Panc1 (cell line): ENCODE results near the gene S1PR1. TPM values are rescaled to one million over a fixed set of nuclear protein-coding genes. Genes with fewer than 3 reads are reported as not detected.

Experiments
- ATAC-seq: fragments of 200-7000 bp; cut with Tn5 transposase; 2 replicates; pipeline ENCODE4 v1.9.1; 2020; ENCODE audit warnings: mild to moderate bottlenecking, moderate library complexity
- BruUV-seq: library from RNA; stranded (reverse); fragments of 400-500 nt; replicated peaks from 2 replicates; lab custom pipeline; 2021; lab: Mats Ljungman, UMichigan
- CTCF ChIA-PET: fragments of 300-600 bp; sonication (Branson Sonifier 250); formaldehyde crosslinking; loops from one replicate; lab custom pipeline; 2022; ENCODE audit warnings: antibody characterized with exemption; lab: Charles Lee
- POLR2A ChIA-PET: fragments of 300-600 bp; sonication (Branson Sonifier 250); formaldehyde crosslinking; loops from one replicate; lab custom pipeline; 2022; ENCODE audit warnings: antibody characterized with exemption; lab: Charles Lee
- DNase-seq: peaks from one replicate; pipeline ENCODE4 v3.0.0-alpha.2; 2010; ENCODE audit warnings: low read depth, low spot score
- H3K27ac ChIP-seq: 2 replicates; pipeline ENCODE4 v1.5.1; 2011; ENCODE audit warnings: mild to moderate bottlenecking, low read length, inconsistent platforms
- H3K27me3 ChIP-seq: fragments of 200-500 bp; sonication (Bioruptor generic); 2 replicates; pipeline ENCODE4 v1.6.0; 2014; ENCODE audit warnings: low read length, inconsistent platforms; ENCODE audit not compliant: control insufficient read depth, insufficient read depth
- H3K36me3 ChIP-seq: fragments of 200-500 bp; sonication (Bioruptor generic); 2 replicates; pipeline ENCODE4 v1.5.1; 2014; ENCODE audit warnings: inconsistent platforms, mild to moderate bottlenecking, low read length, moderate library complexity; ENCODE audit not compliant: control insufficient read depth, insufficient read depth
- H3K4me1 ChIP-seq: 2 replicates; pipeline ENCODE4 v1.5.1; 2011; ENCODE audit warnings: inconsistent platforms, mild to moderate bottlenecking, low read length, moderate library complexity; ENCODE audit not compliant: control insufficient read depth, insufficient read depth
- H3K4me3 ChIP-seq, 2 experiments: 2 replicates each; pipeline ENCODE4 v1.5.1; 2011 to 2012; ENCODE audit warnings: low read depth in 2 of 2, low read length in 2 of 2, mild to moderate bottlenecking in 2 of 2, inconsistent platforms in 1 of 2, moderate library complexity in 1 of 2
- H3K9me3 ChIP-seq: fragments of 200-500 bp; sonication (Bioruptor generic); 2 replicates; pipeline ENCODE4 v1.5.1; 2014; ENCODE audit warnings: low read depth, mild to moderate bottlenecking, inconsistent platforms, low read length, moderate library complexity; ENCODE audit not compliant: control insufficient read depth, insufficient read depth
- CTCF ChIP-seq: fragments of 450-650 bp; IDR thresholded peaks from 2 replicates; pipeline ENCODE4 v1.5.1; 2017; ENCODE audit warnings: mild to moderate bottlenecking
- POLR2AphosphoS5 ChIP-seq: IDR thresholded peaks from 2 replicates; pipeline ENCODE4 v1.6.1; 2012; ENCODE audit warnings: mild to moderate bottlenecking, low read depth, low read length, moderate library complexity
- REST ChIP-seq, 2 experiments: IDR thresholded peaks; 2 replicates each; pipeline ENCODE4 v1.6.1; 2011 to 2012; ENCODE audit warnings: low read depth in 2 of 2, control low read depth in 1 of 2, low read length in 1 of 2, mild to moderate bottlenecking in 1 of 2, moderate library complexity in 1 of 2; ENCODE audit not compliant: insufficient read depth in 1 of 2
- SIN3A ChIP-seq: IDR thresholded peaks from 2 replicates; pipeline ENCODE4 v1.6.1; 2012; ENCODE audit warnings: low read depth, mild to moderate bottlenecking, low read length, moderate library complexity, borderline replicate concordance; ENCODE audit not compliant: insufficient read depth
- TCF7L2 ChIP-seq: IDR thresholded peaks from 2 replicates; pipeline ENCODE4 v1.6.1; 2011; ENCODE audit warnings: mild to moderate bottlenecking, low read depth, low read length, inconsistent platforms
- in situ Hi-C: cut with HindIII; loops from 2 replicates; pipeline ENCODE4 v1.10.0; 2016; ENCODE audit warnings: low sequenced_read_pairs, low pct_unique_long_range_greater_than_20kb
- intact Hi-C: fragments of 100-400 bp; cut with micrococcal nuclease; formaldehyde crosslinking; loops from one replicate; pipeline ENCODE4 v1.10.0; 2022; ENCODE audit not compliant: unreplicated experiment
- total RNA-seq: library from RNA; stranded (reverse); gene quantifications from one replicate; pipeline ENCODE4 v1.2.1, GENCODE V29; 2021; ENCODE audit not compliant: unreplicated experiment

S1PR1 gene
- total RNA-seq, 1 experiment from 2014 or later: 0.41 TPM

GRCh38 chr1:101268893-101269292 lies 32.1 kb downstream of the S1PR1 start:
- in situ Hi-C loops (no loop called here), intact Hi-C loops (no loop called here)
- CTCF ChIA-PET: interaction anchor here (0.6 kb wide), 1 partner anchor 75 kb away, joined by 5 read pairs; no protein-coding TSS in a partner anchor
- H3K4me3 ChIP-seq: no peak overlapping the region
- H3K27me3 ChIP-seq: no peaks in the 10 kb centered on the region
- no peak for TF ChIP-seq CTCF
- POLR2A ChIA-PET: no interaction called here
- ATAC-seq (no peak), DNase-seq (no peak)
- H3K36me3 ChIP-seq: no peaks in the 10 kb centered on the region
- H3K4me1 ChIP-seq: no peaks in the 10 kb centered on the region
- no peak overlapping the region for H3K27ac ChIP-seq
- H3K9me3 ChIP-seq: no peaks in the 10 kb centered on the region
- no TSS peak for BruUV-seq

GRCh38 chr1:101275672-101276071 lies 38.9 kb downstream of the S1PR1 start:
- Histone ChIP-seq H3K9me3 (no peaks in the 10 kb centered on the region), H3K4me3 (no peak overlapping the region), H3K36me3 (no peaks in the 10 kb centered on the region), H3K4me1 (no peaks in the 10 kb centered on the region), H3K27ac (no peak overlapping the region), H3K27me3 (peaks cover 3% of the 10 kb centered on the region)
- ChIA-PET CTCF (no interaction called here), POLR2A (no interaction called here)
- intact Hi-C loops: no loop called here
- TF ChIP-seq TCF7L2: no peak
- no peak for TF ChIP-seq REST (IDR thresholded peaks at IDR 0.05; ENCODE audit: insufficient read depth in 1 of 2, low read depth in 2 of 2, low read length in 1 of 2)
- no peak for TF ChIP-seq CTCF
- TF ChIP-seq POLR2AphosphoS5: no peak
- no peak for TF ChIP-seq SIN3A
- BruUV-seq: no TSS peak
- in situ Hi-C loops: no loop called here
- DNase-seq: no peak
- no peak for ATAC-seq

- CTCF ChIA-PET: no interaction called here
- BruUV-seq: no TSS peak
- Histone ChIP-seq H3K4me3 (no peak overlapping the region), H3K9me3 (no peaks in the 10 kb centered on the region), H3K27me3 (peaks cover 3% of the 10 kb centered on the region), H3K36me3 (no peaks in the 10 kb centered on the region), H3K4me1 (no peaks in the 10 kb centered on the region), H3K27ac (no peak overlapping the region)
- no peak for ATAC-seq
- TF ChIP-seq TCF7L2: no peak
- TF ChIP-seq REST (IDR thresholded peaks at IDR 0.05; ENCODE audit: insufficient read depth in 1 of 2, low read depth in 2 of 2, low read length in 1 of 2): no peak
- TF ChIP-seq POLR2AphosphoS5: no peak
- no peak for TF ChIP-seq CTCF
- no peak for TF ChIP-seq SIN3A
- DNase-seq: no peak
- POLR2A ChIA-PET: no interaction called here
- intact Hi-C loops: no loop called here
- in situ Hi-C loops: no loop called here
These were observed 40.0 kb downstream of the S1PR1 start for GRCh38 chr1:101276818-101277217.
